ENCODE results near the gene POLR1H.

The POLR1H gene

GRCh38 chr6:30042476-30042875 lies 18.6 kb upstream of the POLR1H start:
- Mint-ChIP-seq H3K9me3 (no peaks in the 10 kb centered on the region), H3K27ac (no peak overlapping the region), H3K36me3 (peaks cover 14% of the 10 kb centered on the region), H3K4me3 (no peak overlapping the region), H3K27me3 (no peaks in the 10 kb centered on the region), H3K4me1 (peaks cover 4% of the 10 kb centered on the region)
- no peak for ATAC-seq (ENCODE audit: low read depth)
- no peak for DNase-seq (ENCODE audit: low spot score in 2 of 2)

DNA sequence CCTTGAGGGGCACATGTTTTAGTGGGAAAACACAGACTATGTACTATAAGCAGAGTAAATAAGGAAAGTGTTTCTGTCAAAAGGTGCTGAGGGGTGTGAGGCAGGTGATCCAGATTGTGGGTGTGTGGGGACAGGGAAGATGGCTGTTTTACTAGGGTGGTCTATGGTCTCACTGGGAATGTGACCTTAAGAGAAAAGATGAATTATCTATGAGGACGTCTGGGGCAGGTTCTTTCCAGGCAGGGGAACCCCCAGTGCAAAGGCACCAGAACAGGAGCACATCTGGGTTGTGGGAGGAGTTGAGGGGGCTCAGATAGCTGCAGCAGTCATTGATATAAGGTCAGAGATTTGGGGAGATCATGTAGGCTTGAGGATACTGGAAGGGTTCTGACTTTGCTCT lies 18.2 kb upstream of the POLR1H start:
- Mint-ChIP-seq H3K4me1 (peaks cover 4% of the 10 kb centered on the region), H3K27ac (no peak overlapping the region), H3K27me3 (no peaks in the 10 kb centered on the region), H3K9me3 (no peaks in the 10 kb centered on the region), H3K36me3 (peaks cover 14% of the 10 kb centered on the region), H3K4me3 (no peak overlapping the region)
- ATAC-seq (ENCODE audit: low read depth), result no peak
- DNase-seq (ENCODE audit: low spot score in 2 of 2), result no peak

GRCh38 chr6:30043744-30044143 lies 17.3 kb upstream of the POLR1H start:
- Mint-ChIP-seq H3K27me3 (no peaks in the 10 kb centered on the region), H3K36me3 (peaks cover 19% of the 10 kb centered on the region), H3K4me1 (peaks cover 4% of the 10 kb centered on the region), H3K9me3 (no peaks in the 10 kb centered on the region), H3K4me3 (no peak overlapping the region), H3K27ac (no peak overlapping the region)
- ATAC-seq (ENCODE audit: low read depth), result no peak
- DNase-seq (ENCODE audit: low spot score in 2 of 2), result no peak

DNA sequence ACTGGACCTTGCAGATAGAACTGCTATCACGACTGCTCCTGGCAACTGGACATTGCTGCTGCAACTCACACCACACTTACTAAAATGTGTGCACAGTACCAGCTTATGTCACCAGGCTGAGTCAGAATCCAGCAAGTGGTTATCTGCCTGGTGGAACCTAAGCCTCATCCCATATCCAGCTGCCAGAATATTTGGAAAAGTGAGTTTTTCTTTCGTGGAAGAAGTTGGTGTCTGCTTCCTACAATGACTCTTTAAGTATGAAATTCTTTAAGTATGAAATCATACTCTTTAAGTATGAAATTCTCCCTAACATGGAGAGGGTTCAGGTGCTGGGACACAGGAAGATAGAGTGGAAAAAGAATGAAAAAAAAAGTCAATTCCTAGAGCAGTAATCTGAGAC lies 16.4 kb upstream of the POLR1H start:
- H3K27me3 Mint-ChIP-seq, result no peaks in the 10 kb centered on the region
- H3K9me3 Mint-ChIP-seq, result no peaks in the 10 kb centered on the region
- H3K4me1 Mint-ChIP-seq, result peaks cover 4% of the 10 kb centered on the region
- H3K27ac Mint-ChIP-seq, result no peak overlapping the region
- DNase-seq (ENCODE audit: low spot score in 2 of 2), result no peak
- no peak overlapping the region for H3K4me3 Mint-ChIP-seq
- H3K36me3 Mint-ChIP-seq, result peaks cover 19% of the 10 kb centered on the region
- ATAC-seq (ENCODE audit: low read depth), result no peak

GRCh38 chr6:30047220-30047619 lies 13.8 kb upstream of the POLR1H start:
- no peak for ATAC-seq (ENCODE audit: low read depth)
- no peak overlapping the region for H3K27ac Mint-ChIP-seq

GRCh38 chr6:30053682-30054081 lies 7.4 kb upstream of the POLR1H start:
- Mint-ChIP-seq H3K27me3 (no peaks in the 10 kb centered on the region), H3K36me3 (peaks cover 22% of the 10 kb centered on the region), H3K27ac (no peak overlapping the region), H3K4me3 (no peak overlapping the region), H3K9me3 (no peaks in the 10 kb centered on the region), H3K4me1 (peaks cover 11% of the 10 kb centered on the region)
- ATAC-seq (ENCODE audit: low read depth) (no peak), DNase-seq (ENCODE audit: low spot score in 2 of 2) (no peak)

More at GRCh38 chr6:30047220-30047619, 13.8 kb upstream of the POLR1H start:
- Mint-ChIP-seq H3K4me3 (no peak overlapping the region), H3K36me3 (peaks cover 22% of the 10 kb centered on the region), H3K9me3 (no peaks in the 10 kb centered on the region), H3K27me3 (no peaks in the 10 kb centered on the region), H3K4me1 (peaks cover 6% of the 10 kb centered on the region)
- DNase-seq (ENCODE audit: low spot score in 2 of 2), result no peak

- Mint-ChIP-seq H3K9me3 (no peaks in the 10 kb centered on the region), H3K36me3 (peaks cover 21% of the 10 kb centered on the region), H3K4me3 (no peak overlapping the region), H3K4me1 (peaks cover 13% of the 10 kb centered on the region), H3K27me3 (no peaks in the 10 kb centered on the region), H3K27ac (no peak overlapping the region)
- DNase-seq (ENCODE audit: low spot score in 2 of 2) (no peak), ATAC-seq (ENCODE audit: low read depth) (no peak)
These were observed 5.6 kb upstream of the POLR1H start for GRCh38 chr6:30055513-30055912.

GRCh38 chr6:30060606-30061091 lies 416 bp upstream of the POLR1H start:
- peak overlapping the region; percentile 95 for H3K27ac Mint-ChIP-seq
- no peaks in the 10 kb centered on the region for H3K27me3 Mint-ChIP-seq
- peak overlapping the region; percentile 99 for H3K4me3 Mint-ChIP-seq
- ATAC-seq (ENCODE audit: low read depth) (peak; percentile 66), DNase-seq (ENCODE audit: low spot score in 2 of 2) (peak in 1 of 2 donors; percentile 34)
- no peaks in the 10 kb centered on the region for H3K9me3 Mint-ChIP-seq
- peaks cover 17% of the 10 kb centered on the region for H3K36me3 Mint-ChIP-seq
- H3K4me1 Mint-ChIP-seq, result peaks cover 17% of the 10 kb centered on the region

GRCh38 chr6:30061858-30062458 lies 893 bp downstream of the POLR1H start:
- H3K36me3 Mint-ChIP-seq, result peaks cover 12% of the 10 kb centered on the region
- peak; percentile 3 for ATAC-seq (ENCODE audit: low read depth)
- no peaks in the 10 kb centered on the region for H3K9me3 Mint-ChIP-seq
- peak overlapping the region; percentile 95 for H3K27ac Mint-ChIP-seq
- H3K4me3 Mint-ChIP-seq, result peak overlapping the region; percentile 99
- no peaks in the 10 kb centered on the region for H3K27me3 Mint-ChIP-seq
- no peak for DNase-seq (ENCODE audit: low spot score in 2 of 2)
- peaks cover 22% of the 10 kb centered on the region for H3K4me1 Mint-ChIP-seq

GRCh38 chr6:30062471-30063178 lies 1.6 kb downstream of the POLR1H start:
- H3K27ac Mint-ChIP-seq, result peak overlapping the region; percentile 5
- H3K4me1 Mint-ChIP-seq, result peaks cover 21% of the 10 kb centered on the region
- H3K27me3 Mint-ChIP-seq, result no peaks in the 10 kb centered on the region
- H3K9me3 Mint-ChIP-seq, result no peaks in the 10 kb centered on the region
- no peak overlapping the region for H3K4me3 Mint-ChIP-seq
- H3K36me3 Mint-ChIP-seq, result peaks cover 10% of the 10 kb centered on the region
- no peak for DNase-seq (ENCODE audit: low spot score in 2 of 2)
- no peak for ATAC-seq (ENCODE audit: low read depth)

DNA sequence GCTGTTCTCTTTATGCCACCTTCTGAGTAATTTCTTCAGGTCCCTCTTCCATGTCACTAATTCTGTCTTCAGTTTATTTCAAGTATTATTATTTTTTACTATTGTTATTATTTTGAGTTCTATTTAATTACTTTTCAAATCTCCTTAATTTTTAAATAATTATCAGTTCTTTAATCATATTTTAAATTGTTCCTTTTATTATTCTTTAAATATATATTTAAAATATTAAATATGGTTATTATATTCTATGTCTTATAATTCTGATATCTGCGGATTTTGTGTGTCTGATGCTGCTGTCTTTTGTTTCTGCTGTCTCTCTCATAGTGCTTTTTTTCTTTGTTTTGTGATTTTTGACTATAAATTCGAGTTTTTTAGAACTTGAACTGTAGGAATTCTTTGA lies 2.2 kb downstream of the POLR1H start:
- peaks cover under 1% of the 10 kb centered on the region for H3K27me3 Mint-ChIP-seq
- H3K9me3 Mint-ChIP-seq, result no peaks in the 10 kb centered on the region
- no peak for ATAC-seq (ENCODE audit: low read depth)
- peak overlapping the region; percentile 5 for H3K27ac Mint-ChIP-seq
- DNase-seq (ENCODE audit: low spot score in 2 of 2), result no peak
- H3K4me3 Mint-ChIP-seq, result peak overlapping the region; percentile 2
- peaks cover 28% of the 10 kb centered on the region for H3K4me1 Mint-ChIP-seq
- H3K36me3 Mint-ChIP-seq, result peaks cover 15% of the 10 kb centered on the region

- H3K9me3 Mint-ChIP-seq, result no peaks in the 10 kb centered on the region
- peak overlapping the region; percentile 91 for H3K4me3 Mint-ChIP-seq
- DNase-seq (ENCODE audit: low spot score in 2 of 2), result no peak
- H3K4me1 Mint-ChIP-seq, result peaks cover 36% of the 10 kb centered on the region
- H3K36me3 Mint-ChIP-seq, result peaks cover 28% of the 10 kb centered on the region
- H3K27ac Mint-ChIP-seq, result peak overlapping the region; percentile 96
- ATAC-seq (ENCODE audit: low read depth), result no peak
- H3K27me3 Mint-ChIP-seq, result peaks cover 6% of the 10 kb centered on the region
These were observed 5.0 kb downstream of the POLR1H start for GRCh38 chr6:30066082-30066481.

- Mint-ChIP-seq H3K27me3 (peaks cover 9% of the 10 kb centered on the region), H3K4me3 (peak within 1 kb of the TSS; percentile 91), H3K36me3 (peaks cover 29% of the 10 kb centered on the region), H3K27ac (peak within 1 kb of the TSS; percentile 96), H3K9me3 (no peaks in the 10 kb centered on the region), H3K4me1 (peaks cover 33% of the 10 kb centered on the region)
- ATAC-seq (ENCODE audit: low read depth) (peak; percentile 91), DNase-seq (ENCODE audit: low spot score in 2 of 2) (peak; percentile 93 to 98)
These were observed 5.8 kb downstream of the POLR1H start, which contains the start of gene PPP1R11 for GRCh38 chr6:30066577-30067459. PPP1R11 (plus strand) TSS chr6:30067198; CDS start chr6:30067411, 213 bp downstream.

All from memory B cell (primary cell).